Fibroblast of lung (primary cell): Measurements from ENCODE around the gene SNX21. TPM values are rescaled to one million over a fixed set of nuclear protein-coding genes. Genes with fewer than 3 reads are reported as not detected.

Experiments used
- DNase-seq, 2 donors: peaks; one replicate each; pipeline versions ENCODE4 v3.0.0 to v3.0.0-alpha.2; 2010; ENCODE audit warnings: low read depth in 2 of 2
- H2AFZ ChIP-seq: 2 replicates; pipeline ENCODE4 v1.5.1; 2012; ENCODE audit warnings: low read length, control low read depth, inconsistent platforms
- H3K27ac ChIP-seq: 2 replicates; pipeline ENCODE4 v1.5.1; 2011; ENCODE audit warnings: low read length, control low read depth; ENCODE audit not compliant: insufficient read depth
- H3K27me3 ChIP-seq: 2 replicates; pipeline ENCODE4 v1.5.1; 2011; ENCODE audit warnings: mild to moderate bottlenecking, low read length; ENCODE audit not compliant: control insufficient read depth, insufficient read depth
- H3K36me3 ChIP-seq: 2 replicates; pipeline ENCODE4 v1.5.1; 2011; ENCODE audit warnings: low read length; ENCODE audit not compliant: control insufficient read depth, insufficient read depth
- H3K4me1 ChIP-seq: 2 replicates; pipeline ENCODE4 v1.5.1; 2011; ENCODE audit warnings: low read length; ENCODE audit not compliant: control insufficient read depth, insufficient read depth; ENCODE audit errors: extremely low read depth
- H3K4me2 ChIP-seq: 2 replicates; pipeline ENCODE4 v1.5.1; 2011; ENCODE audit warnings: low read length, control low read depth; ENCODE audit not compliant: insufficient read depth; ENCODE audit errors: extremely low read depth
- H3K4me3 ChIP-seq, 4 experiments: fragments of 200-600 bp in 1 of 4; sonication (generic) in 1 of 4; replicated peaks in 1 of 4; 2 replicates each; pipeline ENCODE4 v1.5.1; 2011 to 2016; ENCODE audit warnings: low read length in 4 of 4, low read depth in 3 of 4, mild to moderate bottlenecking in 3 of 4, control low read depth in 2 of 4, inconsistent platforms in 1 of 4, mixed read lengths in 1 of 4; ENCODE audit not compliant: insufficient read depth in 1 of 4; ENCODE audit errors: control extremely low read depth in 1 of 4
- H3K79me2 ChIP-seq: 2 replicates; pipeline ENCODE4 v1.5.1; 2012; ENCODE audit warnings: mild to moderate bottlenecking, low read length, inconsistent platforms; ENCODE audit not compliant: control insufficient read depth, insufficient read depth
- H3K9ac ChIP-seq: 2 replicates; pipeline ENCODE4 v1.5.1; 2011; ENCODE audit warnings: mild to moderate bottlenecking, low read length, control low read depth; ENCODE audit not compliant: insufficient read depth
- H3K9me3 ChIP-seq: 2 replicates; pipeline ENCODE4 v1.5.1; 2012; ENCODE audit warnings: low read depth, low read length; ENCODE audit not compliant: control insufficient read depth, insufficient read depth
- H4K20me1 ChIP-seq: 2 replicates; pipeline ENCODE4 v1.5.1; 2011; ENCODE audit warnings: low read length; ENCODE audit not compliant: control insufficient read depth, insufficient read depth; ENCODE audit errors: extremely low read depth
- CTCF ChIP-seq, 2 donors: IDR thresholded peaks in 1 of 2; conservative IDR thresholded peaks in 1 of 2; 1 replicate in 1 of 2; 2 replicates in 1 of 2; pipeline ENCODE4 v1.5.1; 2011 to 2012; ENCODE audit warnings: low read length in 2 of 2, control low read depth in 1 of 2, inconsistent platforms in 1 of 2, low read depth in 1 of 2, mild to moderate bottlenecking in 1 of 2
- EZH2 ChIP-seq: IDR thresholded peaks from 2 replicates; pipeline ENCODE4 v1.5.1; 2012; ENCODE audit warnings: low read length, control low read depth, mild to moderate bottlenecking; ENCODE audit errors: missing control alignments
- polyA plus RNA-seq, 2 donors: library from polyadenylated mRNA; depleted of rRNA in 1 of 2; stranded (reverse) in 1 of 2; unstranded in 1 of 2; fragments of >200 nt; gene quantifications; 2 replicates each; pipeline ENCODE4 v1.2.1, GENCODE V29; 2011 to 2012; ENCODE audit warnings: missing spikeins in 1 of 2
- total RNA-seq: library from RNA; depleted of rRNA; stranded (reverse); fragments of >200 nt; gene quantifications from 2 replicates; pipeline ENCODE4 v1.2.1, GENCODE V29; 2014

Gene SNX21
- total and polyA plus RNA-seq, 2 donors (not counting 1 experiment from before 2014, with no cell fraction given) = 21.8 to 101 TPM

GRCh38 chr20:45816951-45817350, 16.6 kb upstream of the SNX21 start:
- peaks cover 10% of the 10 kb centered on the region for H3K4me1 ChIP-seq
- H4K20me1 ChIP-seq = no peaks in the 10 kb centered on the region
- no peak overlapping the region for H3K4me3 ChIP-seq
- peaks cover 23% of the 10 kb centered on the region for H3K79me2 ChIP-seq
- H3K9me3 ChIP-seq = no peaks in the 10 kb centered on the region
- no peak overlapping the region for H3K9ac ChIP-seq
- peak overlapping the region; percentile 0 for H3K27ac ChIP-seq
- H3K27me3 ChIP-seq = no peaks in the 10 kb centered on the region
- TF ChIP-seq EZH2 = no peak
- TF ChIP-seq CTCF (conservative IDR thresholded peaks at IDR 0.05 in 1 of 2, IDR thresholded peaks at IDR 0.05 in 1 of 2; ENCODE audit: low read depth in 1 of 2, low read length in 2 of 2) = no peak
- peaks cover 6% of the 10 kb centered on the region for H3K36me3 ChIP-seq
- no peak for DNase-seq
- H2AFZ ChIP-seq = no peak overlapping the region
- H3K4me2 ChIP-seq = no peak overlapping the region

- peaks cover 6% of the 10 kb centered on the region for H3K36me3 ChIP-seq
- H3K27ac ChIP-seq = peak overlapping the region; percentile 46
- peaks cover 22% of the 10 kb centered on the region for H3K79me2 ChIP-seq
- no peak overlapping the region for H3K4me2 ChIP-seq
- H3K4me3 ChIP-seq = no peak overlapping the region
- no peaks in the 10 kb centered on the region for H4K20me1 ChIP-seq
- H3K9me3 ChIP-seq = no peaks in the 10 kb centered on the region
- H3K9ac ChIP-seq = no peak overlapping the region
- H3K27me3 ChIP-seq = no peaks in the 10 kb centered on the region
- no peak overlapping the region for H2AFZ ChIP-seq
- no peak for TF ChIP-seq EZH2
- no peak for TF ChIP-seq CTCF (conservative IDR thresholded peaks at IDR 0.05 in 1 of 2, IDR thresholded peaks at IDR 0.05 in 1 of 2; ENCODE audit: low read depth in 1 of 2, low read length in 2 of 2)
- DNase-seq = peak; percentile 85 to 94
- peaks cover 10% of the 10 kb centered on the region for H3K4me1 ChIP-seq
These were observed 16.0 kb upstream of the SNX21 start for GRCh38 chr20:45817376-45818194.

GRCh38 chr20:45818239-45818638, 15.4 kb upstream of the SNX21 start:
- peak overlapping the region; percentile 46 for H3K27ac ChIP-seq
- TF ChIP-seq EZH2 (no peak), CTCF (conservative IDR thresholded peaks at IDR 0.05 in 1 of 2, IDR thresholded peaks at IDR 0.05 in 1 of 2; ENCODE audit: low read depth in 1 of 2, low read length in 2 of 2) (no peak)

More at GRCh38 chr20:45818239-45818638, 15.4 kb upstream of the SNX21 start:
- peaks cover 4% of the 10 kb centered on the region for H3K27me3 ChIP-seq
- H3K4me1 ChIP-seq = peaks cover 11% of the 10 kb centered on the region
- peaks cover 6% of the 10 kb centered on the region for H3K36me3 ChIP-seq
- no peaks in the 10 kb centered on the region for H4K20me1 ChIP-seq
- H3K4me3 ChIP-seq = no peak overlapping the region
- no peaks in the 10 kb centered on the region for H3K9me3 ChIP-seq
- no peak overlapping the region for H2AFZ ChIP-seq
- H3K9ac ChIP-seq = no peak overlapping the region
- peaks cover 16% of the 10 kb centered on the region for H3K79me2 ChIP-seq
- no peak overlapping the region for H3K4me2 ChIP-seq
- no peak for DNase-seq
